Thyroid gland (tissue), 4 donors: ENCODE results near the gene KDM1A.

ENCODE experiments used
- CTCF ChIP-seq, 6 experiments: fragments of 200-600 bp in 3 of 6; fragments of 450-650 bp in 3 of 6; sonication (generic) in 3 of 6; IDR thresholded peaks; one replicate each; pipeline ENCODE4 v1.5.1; 2016 to 2019; ENCODE audit warnings: antibody characterized with exemption in 6 of 6, mild to moderate bottlenecking in 2 of 6, inconsistent platforms in 1 of 6, moderate library complexity in 1 of 6
- POLR2A ChIP-seq, 2 donors: fragments of 450-650 bp; IDR thresholded peaks; one replicate each; pipeline ENCODE4 v1.6.1; 2017; ENCODE audit warnings: antibody characterized with exemption in 2 of 2, mild to moderate bottlenecking in 2 of 2, moderate library complexity in 1 of 2

- TF ChIP-seq CTCF (IDR thresholded peaks at IDR 0.05) = no peak
- TF ChIP-seq POLR2A (IDR thresholded peaks at IDR 0.05) = no peak
Observed at GRCh38 chr1:23110391-23110790, 91.1 kb downstream of the KDM1A start.
